ENCODE measurements around the gene STOX2.

The STOX2 gene

DNA sequence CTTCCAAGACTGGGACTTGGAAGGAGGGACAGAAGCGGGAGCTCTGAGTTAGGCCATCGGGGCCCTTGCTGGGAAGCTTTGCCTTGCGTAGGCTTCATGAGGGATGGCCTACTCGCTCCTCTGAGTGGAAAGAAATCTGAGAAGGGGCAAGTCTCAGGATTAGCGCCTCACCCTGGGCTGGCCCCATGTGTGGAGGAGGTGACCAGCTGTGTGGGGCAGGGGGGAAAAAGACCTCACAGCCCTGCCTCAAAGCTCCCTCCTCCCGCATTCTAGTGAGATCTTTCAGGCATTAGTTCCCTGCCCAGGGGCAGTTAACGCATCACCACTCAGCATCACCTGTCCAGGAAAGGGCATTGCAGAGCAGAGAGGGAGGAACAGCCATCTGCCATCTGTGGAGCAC is 156.5 kb downstream of the STOX2 start:
- TF ChIP-seq, protein P1, sequence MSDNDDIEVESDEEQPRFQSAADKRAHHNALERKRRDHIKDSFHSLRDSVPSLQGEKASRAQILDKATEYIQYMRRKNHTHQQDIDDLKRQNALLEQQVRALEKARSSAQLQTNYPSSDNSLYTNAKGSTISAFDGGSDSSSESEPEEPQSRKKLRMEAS (IDR thresholded peaks at IDR 0.05), result no peak
- TF ChIP-seq ZBTB7A (IDR thresholded peaks at IDR 0.05; ENCODE audit: low read depth) (no peak), FOXM1 (IDR thresholded peaks at IDR 0.05; ENCODE audit: borderline replicate concordance, low read depth) (no peak), YY1 (IDR thresholded peaks at IDR 0.05; ENCODE audit: low read depth) (no peak), EP300 (IDR thresholded peaks at IDR 0.05; ENCODE audit: borderline replicate concordance) (no peak), CEBPB (IDR thresholded peaks at IDR 0.05) (no peak), CREB1 (IDR thresholded peaks at IDR 0.05; ENCODE audit: low read depth) (no peak), EGR1 (IDR thresholded peaks at IDR 0.05) (no peak), RAD21 (IDR thresholded peaks at IDR 0.05; ENCODE audit: low read depth) (no peak), NFIC (IDR thresholded peaks at IDR 0.05) (no peak), TCF12 (IDR thresholded peaks at IDR 0.05; ENCODE audit: low read depth) (no peak)
- TF ChIP-seq, protein P2, sequence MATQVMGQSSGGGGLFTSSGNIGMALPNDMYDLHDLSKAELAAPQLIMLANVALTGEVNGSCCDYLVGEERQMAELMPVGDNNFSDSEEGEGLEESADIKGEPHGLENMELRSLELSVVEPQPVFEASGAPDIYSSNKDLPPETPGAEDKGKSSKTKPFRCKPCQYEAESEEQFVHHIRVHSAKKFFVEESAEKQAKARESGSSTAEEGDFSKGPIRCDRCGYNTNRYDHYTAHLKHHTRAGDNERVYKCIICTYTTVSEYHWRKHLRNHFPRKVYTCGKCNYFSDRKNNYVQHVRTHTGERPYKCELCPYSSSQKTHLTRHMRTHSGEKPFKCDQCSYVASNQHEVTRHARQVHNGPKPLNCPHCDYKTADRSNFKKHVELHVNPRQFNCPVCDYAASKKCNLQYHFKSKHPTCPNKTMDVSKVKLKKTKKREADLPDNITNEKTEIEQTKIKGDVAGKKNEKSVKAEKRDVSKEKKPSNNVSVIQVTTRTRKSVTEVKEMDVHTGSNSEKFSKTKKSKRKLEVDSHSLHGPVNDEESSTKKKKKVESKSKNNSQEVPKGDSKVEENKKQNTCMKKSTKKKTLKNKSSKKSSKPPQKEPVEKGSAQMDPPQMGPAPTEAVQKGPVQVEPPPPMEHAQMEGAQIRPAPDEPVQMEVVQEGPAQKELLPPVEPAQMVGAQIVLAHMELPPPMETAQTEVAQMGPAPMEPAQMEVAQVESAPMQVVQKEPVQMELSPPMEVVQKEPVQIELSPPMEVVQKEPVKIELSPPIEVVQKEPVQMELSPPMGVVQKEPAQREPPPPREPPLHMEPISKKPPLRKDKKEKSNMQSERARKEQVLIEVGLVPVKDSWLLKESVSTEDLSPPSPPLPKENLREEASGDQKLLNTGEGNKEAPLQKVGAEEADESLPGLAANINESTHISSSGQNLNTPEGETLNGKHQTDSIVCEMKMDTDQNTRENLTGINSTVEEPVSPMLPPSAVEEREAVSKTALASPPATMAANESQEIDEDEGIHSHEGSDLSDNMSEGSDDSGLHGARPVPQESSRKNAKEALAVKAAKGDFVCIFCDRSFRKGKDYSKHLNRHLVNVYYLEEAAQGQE (IDR thresholded peaks at IDR 0.05; ENCODE audit: low read depth), result no peak
- TF ChIP-seq, protein P3, sequence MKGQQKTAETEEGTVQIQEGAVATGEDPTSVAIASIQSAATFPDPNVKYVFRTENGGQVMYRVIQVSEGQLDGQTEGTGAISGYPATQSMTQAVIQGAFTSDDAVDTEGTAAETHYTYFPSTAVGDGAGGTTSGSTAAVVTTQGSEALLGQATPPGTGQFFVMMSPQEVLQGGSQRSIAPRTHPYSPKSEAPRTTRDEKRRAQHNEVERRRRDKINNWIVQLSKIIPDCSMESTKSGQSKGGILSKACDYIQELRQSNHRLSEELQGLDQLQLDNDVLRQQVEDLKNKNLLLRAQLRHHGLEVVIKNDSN (IDR thresholded peaks at IDR 0.05), result no peak

DNA sequence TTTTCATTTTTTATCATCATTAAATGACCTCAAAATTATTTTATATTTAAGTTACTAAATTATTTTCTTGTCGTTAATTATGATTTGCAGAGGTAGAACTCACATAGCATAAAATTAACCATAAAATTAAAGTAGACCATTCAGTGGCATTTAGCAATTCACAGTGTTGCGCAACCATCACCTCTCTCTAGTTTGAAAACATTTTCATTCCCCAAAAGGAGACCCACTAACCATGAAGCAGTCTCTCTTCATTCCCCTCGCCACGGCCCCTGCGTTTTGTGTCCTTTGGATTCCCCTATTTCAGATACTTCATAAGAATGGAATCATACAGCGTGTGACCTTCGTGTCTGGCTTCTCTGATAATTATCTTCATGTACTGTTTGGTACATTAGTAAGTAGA is 157.7 kb downstream of the STOX2 start:
- no peak for TF ChIP-seq ZBTB7A (IDR thresholded peaks at IDR 0.05; ENCODE audit: low read depth)
- TF ChIP-seq FOXM1 (IDR thresholded peaks at IDR 0.05; ENCODE audit: borderline replicate concordance, low read depth), result no peak
- TF ChIP-seq TCF12 (IDR thresholded peaks at IDR 0.05; ENCODE audit: low read depth), result no peak
- TF ChIP-seq CREB1 (IDR thresholded peaks at IDR 0.05; ENCODE audit: low read depth), result no peak
- TF ChIP-seq YY1 (IDR thresholded peaks at IDR 0.05; ENCODE audit: low read depth), result no peak
- TF ChIP-seq, protein P2 (IDR thresholded peaks at IDR 0.05; ENCODE audit: low read depth), result no peak
- TF ChIP-seq NFIC (IDR thresholded peaks at IDR 0.05), result no peak
- TF ChIP-seq CEBPB (IDR thresholded peaks at IDR 0.05), result peak; percentile 94

DNA sequence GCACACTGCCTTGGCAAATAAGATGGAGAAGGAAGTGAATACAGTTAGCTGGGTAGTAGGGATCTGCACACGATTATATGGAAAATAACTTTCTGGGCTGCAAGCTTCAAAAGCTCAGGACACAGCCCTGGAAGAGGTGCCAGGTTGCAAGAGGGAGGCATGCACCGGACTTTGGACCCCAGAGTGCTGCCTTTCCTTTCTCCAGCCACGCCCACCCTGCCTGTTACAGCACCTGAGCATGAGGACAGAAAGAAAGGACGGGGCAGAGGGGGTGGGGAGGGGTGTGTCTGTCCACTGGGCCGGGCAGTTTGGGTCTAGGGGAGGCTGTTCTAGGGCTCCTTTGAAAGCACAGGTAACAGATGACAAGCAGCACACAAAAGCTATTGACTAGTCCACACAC is 159.8 kb downstream of the STOX2 start:
- TF ChIP-seq, protein P3 (IDR thresholded peaks at IDR 0.05), result no peak
- TF ChIP-seq RAD21 (IDR thresholded peaks at IDR 0.05; ENCODE audit: low read depth) (no peak), TCF12 (IDR thresholded peaks at IDR 0.05; ENCODE audit: low read depth) (no peak), TAF1 (IDR thresholded peaks at IDR 0.05; ENCODE audit: low read depth) (no peak), ZBTB7A (IDR thresholded peaks at IDR 0.05; ENCODE audit: low read depth) (no peak), TEAD4 (IDR thresholded peaks at IDR 0.05) (no peak)

DNA sequence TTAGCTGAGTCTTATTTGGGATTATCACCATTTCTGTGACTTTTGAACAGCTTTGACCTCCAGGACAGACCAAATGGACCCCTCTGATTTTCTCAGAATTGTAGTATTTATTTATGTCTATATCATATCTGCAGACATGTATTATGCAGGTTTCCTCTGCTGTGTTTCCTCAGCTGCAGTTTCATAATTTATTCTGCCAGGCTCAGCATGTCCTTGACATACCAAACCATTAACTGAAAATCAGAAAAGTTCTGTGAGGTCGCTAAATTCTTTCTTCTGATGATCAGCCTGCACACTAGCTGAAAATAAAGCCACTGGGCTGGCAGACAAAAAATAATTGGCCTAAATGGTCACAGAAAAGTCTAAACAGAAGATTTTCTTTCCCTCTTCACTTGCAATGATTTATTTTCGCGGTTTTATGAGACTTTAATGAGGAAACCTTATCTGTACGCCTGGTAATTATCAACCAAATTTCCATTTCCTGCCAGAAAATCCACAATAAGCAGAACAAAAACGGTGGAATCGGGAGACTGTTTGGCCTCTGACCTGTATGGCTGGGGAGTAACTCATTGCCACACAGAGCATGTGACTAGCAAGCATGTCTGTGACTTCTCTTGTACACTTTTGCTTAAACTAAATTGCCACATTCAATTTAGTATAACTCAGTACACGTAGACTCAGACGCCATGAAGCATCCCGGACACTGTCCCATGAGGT is 161.6 kb downstream of the STOX2 start:
- TF ChIP-seq, protein P1 (IDR thresholded peaks at IDR 0.05), result no peak
- TF ChIP-seq TEAD4 (IDR thresholded peaks at IDR 0.05) (no peak), RAD21 (IDR thresholded peaks at IDR 0.05; ENCODE audit: low read depth) (no peak), EGR1 (IDR thresholded peaks at IDR 0.05) (no peak), CREB1 (IDR thresholded peaks at IDR 0.05; ENCODE audit: low read depth) (no peak), TCF12 (IDR thresholded peaks at IDR 0.05; ENCODE audit: low read depth) (no peak), YY1 (IDR thresholded peaks at IDR 0.05; ENCODE audit: low read depth) (no peak), ZBTB7A (IDR thresholded peaks at IDR 0.05; ENCODE audit: low read depth) (no peak), EP300 (IDR thresholded peaks at IDR 0.05; ENCODE audit: borderline replicate concordance) (no peak), FOXM1 (IDR thresholded peaks at IDR 0.05; ENCODE audit: borderline replicate concordance, low read depth) (no peak), NFIC (IDR thresholded peaks at IDR 0.05) (no peak), TAF1 (IDR thresholded peaks at IDR 0.05; ENCODE audit: low read depth) (no peak), CEBPB (IDR thresholded peaks at IDR 0.05) (no peak)
- TF ChIP-seq, protein P2 (IDR thresholded peaks at IDR 0.05; ENCODE audit: low read depth), result no peak
- TF ChIP-seq, protein P3 (IDR thresholded peaks at IDR 0.05), result no peak

Data from Ishikawa (cell line).